T-helper 22 cell (primary cell): ENCODE data around the gene IL1R1.
"Not testable (repeated sequence)": the region's sequence is repeated elsewhere in the genome, so short reads cannot be mapped to it uniquely, and the experiment has no call there.

Experiments used
- DNase-seq: peaks from one replicate; pipeline ENCODE4 v3.0.0-alpha.2; 2020; ENCODE audit warnings: low read depth

Gene IL1R1, protein sequence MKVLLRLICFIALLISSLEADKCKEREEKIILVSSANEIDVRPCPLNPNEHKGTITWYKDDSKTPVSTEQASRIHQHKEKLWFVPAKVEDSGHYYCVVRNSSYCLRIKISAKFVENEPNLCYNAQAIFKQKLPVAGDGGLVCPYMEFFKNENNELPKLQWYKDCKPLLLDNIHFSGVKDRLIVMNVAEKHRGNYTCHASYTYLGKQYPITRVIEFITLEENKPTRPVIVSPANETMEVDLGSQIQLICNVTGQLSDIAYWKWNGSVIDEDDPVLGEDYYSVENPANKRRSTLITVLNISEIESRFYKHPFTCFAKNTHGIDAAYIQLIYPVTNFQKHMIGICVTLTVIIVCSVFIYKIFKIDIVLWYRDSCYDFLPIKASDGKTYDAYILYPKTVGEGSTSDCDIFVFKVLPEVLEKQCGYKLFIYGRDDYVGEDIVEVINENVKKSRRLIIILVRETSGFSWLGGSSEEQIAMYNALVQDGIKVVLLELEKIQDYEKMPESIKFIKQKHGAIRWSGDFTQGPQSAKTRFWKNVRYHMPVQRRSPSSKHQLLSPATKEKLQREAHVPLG

DNA sequence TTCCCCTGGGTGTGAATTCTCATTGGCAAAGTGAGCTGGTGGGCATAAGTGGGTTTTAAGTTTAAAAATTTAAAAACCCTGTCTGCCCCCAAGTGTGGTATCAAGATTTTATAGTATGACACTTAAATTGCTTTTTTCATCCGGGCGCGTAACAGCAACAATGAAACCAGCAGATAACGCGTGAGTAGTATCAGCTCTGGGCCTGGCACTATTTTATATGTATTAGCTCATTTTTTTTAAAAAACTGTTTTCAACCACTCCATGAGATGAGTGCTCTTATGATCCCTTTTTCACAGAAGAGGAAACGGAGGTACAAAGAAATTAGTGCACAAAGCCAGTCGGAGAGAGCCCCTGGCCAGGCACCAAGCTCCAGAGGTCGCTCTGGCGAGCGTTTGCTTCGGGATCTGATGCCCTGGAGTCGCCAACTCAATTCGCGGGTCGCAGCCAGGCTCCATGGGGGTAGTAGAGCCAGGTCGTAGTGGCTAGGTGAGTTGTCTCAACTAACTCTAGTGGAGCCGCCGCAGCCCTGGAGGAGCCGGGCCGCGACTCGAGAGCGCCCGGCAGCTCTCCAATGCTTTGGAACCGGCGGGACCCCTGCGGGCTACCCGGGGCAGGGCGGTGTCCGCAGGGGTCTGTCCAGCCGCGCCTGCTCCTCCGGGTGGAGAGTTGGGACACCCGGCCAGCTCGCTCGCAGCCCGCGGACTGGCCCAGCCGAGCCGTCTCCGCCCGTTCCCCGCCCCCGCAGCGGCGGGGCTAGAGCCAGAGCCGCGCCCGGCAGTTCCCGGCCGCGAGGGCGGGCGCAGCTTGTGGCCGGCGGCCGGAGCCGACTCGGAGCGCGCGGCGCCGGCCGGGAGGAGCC is at the start of gene IL1R1:
Gene IL1R1 (plus strand): TSS at position 777 of the 859 bp plus-strand sequence. CDS start 14,979 bp downstream, outside the sequence.
- no peak for DNase-seq

DNA sequence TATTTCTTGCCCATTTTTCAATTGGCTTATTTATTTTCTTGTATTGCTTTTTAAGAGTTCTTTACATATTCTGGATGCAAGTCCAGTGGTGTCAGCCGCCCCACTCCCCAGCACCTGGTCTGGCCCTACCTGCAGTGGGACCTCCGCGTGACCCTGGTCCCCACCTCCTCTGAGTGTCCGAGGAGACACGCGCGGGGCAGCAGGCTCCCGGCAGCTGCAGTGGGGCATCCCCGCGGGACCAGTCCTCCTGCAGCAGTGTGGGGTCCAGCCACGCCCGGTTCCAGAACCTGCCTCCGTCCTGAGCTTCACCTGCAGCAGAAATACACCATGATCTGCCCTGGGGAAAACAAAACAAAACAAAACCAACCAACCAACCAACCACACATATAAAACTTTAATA is 48.9 kb upstream of the IL1R1 start:
- DNase-seq: no peak

DNA sequence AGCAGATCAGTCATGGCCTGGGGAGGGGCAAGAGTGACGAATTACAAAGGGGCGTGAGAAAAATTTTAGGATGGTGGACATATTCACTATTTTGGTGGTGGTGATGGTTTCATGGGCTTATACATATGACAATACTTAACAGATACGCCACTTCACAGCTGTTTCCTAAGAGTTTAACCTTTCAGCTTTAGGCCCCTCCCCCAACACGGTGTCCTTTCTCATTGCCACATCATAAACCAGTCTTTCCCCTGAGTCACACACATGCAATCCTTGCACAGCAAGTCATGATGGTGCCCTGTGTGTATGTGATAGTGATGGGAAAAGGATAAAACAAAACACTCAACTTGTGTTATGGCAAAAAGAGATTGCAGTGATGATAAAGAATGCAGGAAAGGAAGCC is 47.6 kb upstream of the IL1R1 start:
- DNase-seq: no peak

DNA sequence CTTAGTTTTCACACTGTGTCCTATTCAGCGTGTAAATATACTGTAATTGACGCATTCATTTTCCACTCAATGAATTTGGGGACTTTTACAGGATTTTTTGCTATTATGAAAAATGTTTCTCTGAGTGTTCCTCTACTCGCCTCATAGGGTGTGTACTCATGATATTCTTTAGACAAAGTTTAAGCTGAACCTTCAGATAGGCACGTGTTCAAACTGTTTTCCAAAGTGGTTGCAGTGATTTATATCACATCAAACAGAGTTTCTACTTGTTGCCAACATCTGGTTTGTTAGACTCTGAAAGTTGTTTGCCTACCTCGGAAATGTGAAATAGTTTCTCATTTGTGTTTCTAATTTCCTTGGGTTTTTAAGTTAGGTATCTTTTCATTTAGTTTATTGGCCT is 46.4 kb upstream of the IL1R1 start:
- no peak for DNase-seq

DNA sequence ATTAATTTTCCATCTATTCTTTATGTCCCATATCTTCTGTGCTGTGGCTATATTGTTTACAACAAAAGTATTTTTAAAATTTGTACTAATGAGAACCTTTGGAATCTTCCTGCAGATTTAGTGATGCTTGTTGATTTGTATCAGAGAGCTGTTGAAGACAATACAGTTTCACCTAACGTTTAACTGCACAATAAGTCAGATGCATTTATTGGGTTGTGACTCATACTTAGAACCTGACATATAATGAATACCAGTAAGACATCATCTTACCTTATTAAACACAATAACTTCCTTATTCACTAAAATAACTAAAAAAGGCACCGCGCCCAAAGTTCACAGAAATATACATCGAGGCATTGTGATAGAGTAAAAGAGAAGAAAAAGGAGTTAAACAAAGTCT is 43.8 kb upstream of the IL1R1 start:
- no peak for DNase-seq

DNA sequence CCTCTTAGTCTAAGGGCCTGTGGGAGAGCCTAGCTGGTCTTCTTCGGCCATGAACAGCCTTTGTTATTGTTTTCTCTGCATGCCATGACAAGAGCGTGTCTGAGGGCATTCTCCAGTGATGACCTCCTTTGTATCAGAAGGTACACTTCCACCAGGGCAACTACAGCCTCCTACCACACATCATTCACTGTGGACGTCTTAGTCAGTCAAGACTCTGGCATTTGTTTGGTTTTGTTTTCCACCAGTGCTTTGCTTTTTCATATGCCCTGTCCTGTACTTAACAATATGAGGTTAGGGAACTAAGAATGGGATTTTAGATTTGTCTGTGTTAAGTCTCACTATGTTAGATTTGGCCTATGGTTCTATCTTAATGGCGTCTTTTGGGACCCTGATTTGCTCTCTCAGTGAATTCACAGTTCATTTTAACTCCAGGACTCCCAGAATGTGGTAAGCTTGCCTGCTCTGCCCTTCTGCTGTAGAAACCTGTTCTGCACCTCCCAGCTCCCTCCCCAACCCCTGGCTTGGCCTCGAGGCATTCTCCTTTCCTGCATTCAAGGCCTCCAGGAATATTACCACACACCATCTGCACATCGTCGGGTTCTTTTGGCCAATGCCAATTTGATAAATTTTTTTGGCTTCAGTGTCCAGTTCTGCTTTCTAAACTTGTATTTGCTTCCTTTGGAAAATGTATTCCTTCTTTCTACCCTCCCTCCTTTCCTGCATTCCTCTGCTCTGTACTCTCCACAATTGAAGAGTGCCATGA is 42.8 kb upstream of the IL1R1 start:
- DNase-seq: no peak

DNA sequence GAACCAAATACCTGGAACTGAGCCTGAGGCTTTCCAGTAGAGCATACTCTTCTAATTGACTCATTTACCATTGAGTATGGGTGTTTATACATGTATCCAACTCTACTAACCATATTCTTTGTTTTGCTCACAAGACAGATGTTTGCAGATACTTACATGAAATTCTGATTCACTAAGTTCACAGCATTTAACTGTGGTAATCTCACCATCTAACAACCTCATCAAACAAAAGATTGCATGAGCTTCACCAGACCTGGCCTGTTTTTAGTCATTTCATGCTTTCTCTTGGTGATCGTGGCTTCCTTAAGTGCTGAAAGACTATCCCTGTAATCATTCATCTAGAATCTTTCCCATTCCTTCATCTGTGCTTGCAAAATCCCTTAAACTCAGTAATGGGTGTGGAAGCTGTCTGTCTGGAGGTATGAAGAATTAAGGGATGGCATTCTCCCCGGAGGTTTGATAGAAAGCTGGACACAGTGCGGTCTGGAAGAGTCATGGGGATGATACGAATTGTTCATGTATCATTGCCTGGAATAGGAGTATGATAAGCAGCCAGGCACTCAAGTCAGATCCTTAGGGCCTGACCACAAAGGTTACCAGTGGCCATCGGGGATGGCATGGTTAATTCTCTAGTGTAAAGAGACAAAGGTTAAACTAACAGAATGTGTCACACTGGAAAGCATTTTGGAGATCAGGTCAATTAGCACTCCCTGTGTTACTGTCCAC is 42.0 kb upstream of the IL1R1 start:
- no peak for DNase-seq

DNA sequence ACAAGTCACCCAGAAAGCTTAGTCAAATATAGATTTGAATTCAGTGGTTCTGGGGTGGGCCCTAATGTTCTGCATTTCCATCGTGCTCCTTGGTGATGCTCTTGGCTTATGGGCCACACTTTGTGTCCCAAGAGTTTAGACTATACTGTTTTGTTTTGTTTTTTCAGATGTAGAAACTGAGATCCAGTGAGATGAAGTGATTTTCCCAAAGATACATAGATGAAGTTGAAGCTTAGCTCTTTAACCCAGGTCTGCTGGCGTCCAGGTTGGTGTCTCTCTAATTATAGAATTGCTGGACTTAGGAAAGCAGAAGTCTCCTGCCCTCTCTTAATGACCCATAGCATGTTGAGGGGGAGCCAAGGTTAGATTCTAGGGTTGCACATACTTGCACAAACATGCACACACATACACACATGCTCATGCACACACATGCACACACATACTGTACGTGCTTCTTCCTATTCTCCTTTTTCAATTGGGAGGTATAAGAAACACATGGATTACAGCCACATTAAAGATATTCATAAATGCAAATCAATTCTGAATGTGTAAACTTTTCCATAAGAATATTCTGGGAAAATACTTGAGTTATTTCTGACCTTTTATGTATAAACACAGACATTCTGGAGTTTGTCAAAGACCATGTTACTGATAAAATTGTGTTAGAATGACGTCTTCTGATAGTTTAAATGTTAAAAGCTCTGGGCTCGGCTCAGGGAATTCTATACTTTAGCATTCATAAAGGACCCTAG is 41.3 kb upstream of the IL1R1 start:
- no peak for DNase-seq

DNA sequence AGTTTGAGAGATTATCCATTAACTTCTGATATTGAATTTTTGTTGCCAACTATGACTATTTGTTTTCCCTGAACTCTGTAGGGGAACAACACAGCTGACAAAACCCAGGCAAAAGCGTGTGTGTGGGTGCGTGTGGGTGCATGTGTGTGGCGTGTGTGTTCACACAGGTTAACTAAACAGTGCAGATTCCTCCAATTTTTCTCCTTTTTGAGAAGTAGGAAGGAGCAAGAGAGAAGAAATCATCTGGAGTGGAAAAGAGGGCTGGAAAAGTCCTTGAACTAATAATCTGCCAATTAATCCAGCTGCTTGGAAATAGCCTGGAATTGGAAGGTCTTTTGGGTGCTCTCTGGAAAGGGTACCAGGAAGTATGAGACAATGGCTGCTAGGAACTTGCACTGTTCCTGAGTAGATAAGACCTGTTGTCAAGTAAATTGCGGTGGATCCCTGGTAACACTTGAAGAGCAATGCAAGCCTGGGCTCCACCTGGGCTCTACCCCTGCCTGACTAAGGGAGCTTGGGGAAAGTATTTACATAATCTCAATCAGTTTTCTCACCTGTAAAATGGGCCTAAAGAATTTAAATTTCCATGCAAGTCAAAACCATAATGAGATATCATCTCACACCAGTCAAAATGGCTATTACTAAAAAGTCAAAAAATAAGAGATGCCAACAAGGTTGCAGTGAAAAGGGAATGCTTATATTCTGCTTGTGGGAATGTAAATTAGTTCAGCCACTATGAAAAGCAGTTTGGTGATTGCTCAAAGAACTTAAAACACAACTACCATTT is 40.5 kb upstream of the IL1R1 start:
- no peak for DNase-seq

DNA sequence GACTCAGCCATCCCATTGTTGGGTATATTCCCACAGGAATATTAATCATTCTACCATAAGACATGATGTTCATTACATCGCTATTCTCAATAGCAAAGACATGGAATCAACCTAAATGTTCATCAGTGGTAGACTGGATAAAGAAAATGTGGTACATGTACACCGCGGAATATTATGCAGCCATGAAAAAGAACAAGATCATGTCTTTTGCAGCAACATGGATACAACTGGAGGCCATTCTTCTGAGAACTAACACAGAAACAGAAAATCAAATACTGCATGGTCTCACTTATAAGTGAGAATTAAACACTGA is 40.0 kb upstream of the IL1R1 start:
- not testable (repeated sequence) for DNase-seq

DNA sequence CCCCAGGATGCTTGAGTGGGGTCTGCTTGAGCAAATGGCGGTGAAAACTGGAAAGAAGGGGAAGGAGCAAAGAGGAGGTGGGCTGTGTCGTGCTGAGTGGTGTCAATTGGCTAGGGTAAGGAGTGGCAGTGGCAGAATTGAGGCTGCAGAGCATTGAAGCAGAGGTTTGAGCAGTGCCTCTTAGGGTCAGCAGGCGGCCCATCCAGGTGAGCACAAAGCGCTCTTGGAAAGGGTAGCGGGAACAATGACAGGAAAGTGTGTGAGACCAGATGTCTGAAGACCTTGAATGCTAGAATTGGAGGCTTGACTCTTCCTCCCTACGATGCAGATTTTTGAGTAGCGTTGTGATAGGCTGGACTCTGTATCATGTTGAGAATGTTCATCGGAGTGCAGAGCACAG is 39.3 kb upstream of the IL1R1 start:
- no peak for DNase-seq

DNA sequence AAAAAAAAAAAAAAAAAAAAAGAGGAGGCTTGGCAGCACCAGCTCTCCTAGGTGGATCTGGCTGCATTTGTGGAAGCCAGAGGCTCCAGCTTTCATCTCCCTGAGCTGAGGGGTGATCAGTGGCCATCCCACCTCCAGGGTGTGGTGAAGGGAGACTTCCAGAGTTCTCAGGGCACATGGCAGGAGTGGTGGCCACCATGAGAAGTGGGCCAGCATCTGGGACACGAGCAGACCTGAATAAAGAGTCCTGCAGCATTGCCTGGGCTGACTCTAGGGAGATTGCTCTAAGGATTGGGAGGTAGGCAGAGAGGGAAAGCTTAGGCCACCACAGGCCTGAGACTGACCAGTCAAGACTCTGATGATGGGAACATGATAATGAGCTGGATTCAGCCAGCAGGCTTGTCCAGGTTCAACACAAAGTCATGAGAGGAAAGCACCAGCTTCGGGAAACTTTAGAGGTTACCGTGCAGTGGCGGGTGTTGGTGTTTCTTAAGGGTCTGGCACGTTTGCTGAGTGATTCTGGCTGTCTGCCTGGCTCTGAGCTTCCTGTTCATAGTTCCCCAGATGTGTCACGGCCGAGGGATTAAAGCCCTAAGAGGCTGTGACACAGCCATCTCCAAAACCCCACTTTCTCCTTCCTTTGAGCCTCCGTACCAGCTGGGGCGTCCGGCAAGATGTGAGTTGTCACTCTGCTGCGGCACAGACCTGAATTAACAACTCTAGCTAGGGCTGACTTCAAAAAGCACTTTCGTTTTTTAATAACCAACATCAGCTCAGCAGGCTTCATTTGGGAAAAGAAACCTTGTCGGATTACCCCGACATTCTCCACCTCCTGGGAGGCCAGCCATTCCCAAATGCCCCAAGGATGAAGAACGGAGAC is 38.3 kb upstream of the IL1R1 start:
- DNase-seq: no peak

DNA sequence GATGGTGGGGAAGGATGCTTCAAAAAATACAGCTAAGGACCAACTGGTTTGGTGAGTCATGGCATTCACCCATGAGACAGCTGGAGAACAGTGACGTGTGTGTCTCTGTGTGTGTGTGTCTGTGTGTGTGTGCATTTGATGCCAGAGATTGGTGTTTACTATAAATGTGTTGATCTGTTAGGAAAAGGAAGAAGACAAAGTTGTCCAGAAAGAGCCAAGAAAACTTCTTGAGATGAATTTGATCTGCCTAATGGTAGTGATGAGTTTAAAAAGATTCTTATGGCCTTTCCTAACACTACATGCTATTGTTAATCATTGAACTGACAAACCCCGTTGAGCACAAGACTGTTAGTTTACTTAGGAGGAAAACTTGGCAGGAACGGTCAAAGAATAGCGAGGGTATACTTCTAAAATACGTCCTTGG is 36.4 kb upstream of the IL1R1 start:
- DNase-seq: no peak

DNA sequence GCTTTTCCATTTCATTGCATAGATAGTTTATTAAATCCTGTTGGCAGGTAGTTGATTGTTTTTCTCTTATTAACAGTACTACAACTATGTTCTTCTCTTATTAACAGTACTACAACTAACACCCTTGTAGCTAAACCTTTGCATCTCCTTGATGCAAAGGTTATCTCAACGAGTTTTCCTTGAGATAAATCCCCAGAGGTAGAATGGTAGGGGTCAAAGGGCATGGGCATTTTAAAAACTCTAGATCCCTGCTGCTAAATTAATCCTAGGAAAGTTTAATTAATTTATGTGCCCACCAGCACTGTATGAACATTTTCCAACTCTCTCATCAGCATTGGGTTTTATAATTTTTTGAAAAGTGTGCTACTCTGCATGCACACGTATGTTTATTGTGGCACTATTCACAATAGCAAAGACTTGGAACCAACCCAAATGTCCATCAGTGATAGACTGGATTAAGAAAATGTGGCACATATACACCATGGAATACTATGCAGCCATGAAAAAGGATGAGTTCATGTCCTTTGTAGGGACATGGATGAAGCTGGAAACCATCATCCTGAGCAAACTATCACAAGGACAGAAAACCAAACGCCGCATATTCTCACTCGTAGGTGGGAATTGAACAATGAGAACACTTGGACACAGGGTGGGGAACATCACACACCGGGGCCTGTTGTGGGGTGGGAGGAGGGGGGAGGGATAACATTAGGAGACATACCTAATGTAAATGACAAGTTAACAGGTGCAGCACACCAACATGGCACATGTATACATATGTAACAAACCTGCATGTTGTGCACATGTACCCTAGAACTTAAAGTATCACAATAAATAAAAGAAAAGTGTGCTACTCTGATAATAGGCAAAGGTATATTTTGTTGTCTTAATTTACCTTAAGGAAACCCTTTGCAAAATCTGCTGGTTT is 35.5 kb upstream of the IL1R1 start:
- DNase-seq: not testable (repeated sequence)

DNA sequence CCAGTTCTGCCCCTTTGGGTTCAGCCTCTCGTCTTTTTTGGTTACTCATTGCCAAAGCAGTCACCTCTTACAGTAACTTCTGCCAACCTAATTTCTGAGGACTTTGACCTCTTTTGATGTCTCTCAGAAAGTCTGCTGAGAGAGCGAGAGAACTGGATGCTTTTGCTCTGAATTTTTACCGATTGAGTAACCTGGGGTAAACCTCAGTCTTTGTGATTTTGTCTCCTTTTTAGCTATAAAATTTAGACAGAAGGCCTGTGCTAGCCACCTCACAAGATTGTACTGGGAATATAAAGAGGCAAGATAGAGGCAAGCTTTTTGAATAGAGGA is 34.8 kb upstream of the IL1R1 start:
- DNase-seq: no peak

DNA sequence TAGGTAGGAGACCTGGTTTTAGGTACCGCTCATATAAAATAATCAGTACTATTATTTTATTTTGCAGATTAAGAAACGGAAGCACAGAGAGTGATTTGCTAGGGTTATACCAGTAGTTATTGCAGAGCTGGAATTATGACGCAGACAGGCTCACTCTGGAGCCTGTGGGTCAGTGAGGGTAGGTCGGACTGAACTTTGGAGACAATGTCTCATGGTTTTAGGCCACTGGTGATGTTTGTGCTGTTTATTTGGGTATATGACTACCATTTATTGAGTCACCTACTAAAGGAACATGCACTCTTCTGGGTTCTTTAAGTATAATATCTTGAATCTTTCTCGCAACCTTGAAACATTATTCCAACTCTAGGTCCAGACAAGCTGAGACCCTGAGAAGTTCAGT is 33.5 kb upstream of the IL1R1 start:
- no peak for DNase-seq

DNA sequence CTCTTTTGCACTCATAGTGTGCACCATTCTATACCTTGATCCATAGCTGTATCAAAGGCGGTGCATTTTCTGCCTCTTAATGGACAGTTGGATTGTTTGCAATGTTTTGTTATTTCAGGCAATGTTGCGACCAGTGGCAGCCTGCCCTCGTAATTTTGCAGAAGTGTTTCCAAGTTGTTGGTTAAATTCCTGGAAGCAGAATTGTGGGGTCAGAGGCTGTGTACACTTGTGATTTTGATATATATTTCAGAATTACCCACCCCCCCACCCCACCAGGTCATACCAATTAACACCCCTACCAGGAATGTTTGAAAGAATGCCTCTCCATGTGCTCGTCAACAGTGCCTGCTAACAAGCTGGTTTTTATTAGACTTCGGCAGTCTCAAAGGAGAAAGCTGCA is 32.4 kb upstream of the IL1R1 start:
- no peak for DNase-seq
